ENCODE measurements around the gene TRAF1. TPM values are rescaled to one million over a fixed set of nuclear protein-coding genes. Genes with fewer than 3 reads are reported as not detected.

TRAF1 gene
- total and polyA plus RNA-seq, 2 of the 13 experiments (the other 11 are each of a cell fraction or from before 2014, with no cell fraction given): 0.44 to 1.0 TPM

DNA sequence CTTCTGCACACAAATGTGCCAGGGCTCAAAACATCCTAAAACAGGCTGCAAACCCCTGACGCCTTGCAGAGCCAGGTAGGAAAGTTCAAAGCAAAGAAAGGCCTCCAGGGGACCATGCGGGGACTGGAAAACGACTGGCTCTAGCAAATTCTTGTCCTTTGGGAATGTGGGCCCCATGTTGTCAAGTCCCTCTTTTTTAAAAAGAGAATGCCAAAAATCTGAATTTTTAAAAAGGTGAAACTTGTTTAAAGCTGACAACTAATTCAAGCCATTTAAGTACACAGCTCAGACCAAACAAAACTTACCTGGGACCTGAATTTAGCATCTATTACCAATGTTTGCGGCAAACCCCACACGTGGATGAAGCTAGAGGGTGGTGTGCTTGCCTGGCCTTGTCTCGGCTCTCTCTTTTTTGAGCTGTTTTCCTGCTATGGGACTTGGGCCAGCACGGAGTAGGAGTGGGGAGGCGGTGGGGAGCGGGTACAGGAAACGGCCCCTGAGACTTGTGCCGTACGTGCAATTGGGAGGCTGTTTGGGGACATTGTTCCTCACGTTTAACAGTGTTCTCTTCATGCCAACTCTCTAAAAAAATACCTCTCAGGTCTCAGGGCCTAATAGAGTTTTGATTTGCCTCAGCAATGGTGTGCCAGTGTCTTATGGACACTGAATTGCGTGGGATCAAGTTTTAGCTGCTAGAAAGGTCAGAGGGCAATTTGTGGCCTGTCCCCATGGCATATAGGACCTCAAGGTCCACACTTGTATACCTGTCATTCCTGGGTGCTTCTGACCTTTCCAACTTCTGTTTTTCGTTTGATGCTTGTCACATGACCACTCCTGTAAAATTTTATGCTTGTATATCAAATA lies 34.5 kb downstream of the TRAF1 start:
- POLR2A ChIA-PET: interaction anchor here (0.6 to 1.2 kb wide), 2 partner anchors 37 to 1288 kb away, joined by 3 to 5 read pairs; no protein-coding TSS in a partner anchor
- ATAC-seq (peak; percentile 12; the same call in 1 of the 3 replicates), FAIRE-seq (no peak), DNase-seq (ENCODE audit: low spot score) (no peak)
- Histone ChIP-seq H3K4me1 (ENCODE audit: insufficient read depth, low read length) (peaks cover 46% of the 10 kb centered on the region), H3K27ac (ENCODE audit: extremely low read length, insufficient read depth, low read length) (no peak overlapping the region), H3K9me3 (ENCODE audit: low read length) (no peaks in the 10 kb centered on the region), H3K36me3 (replicated peaks in 1 of 2; ENCODE audit: control insufficient read depth in 1 of 2, insufficient read depth in 2 of 2, low read length in 2 of 2) (no peaks in the 10 kb centered on the region), H3K79me2 (ENCODE audit: insufficient read depth, low read length) (no peaks in the 10 kb centered on the region), H2AFZ (ENCODE audit: low read length) (no peak overlapping the region), H3K27me3 (ENCODE audit: control insufficient read depth in 1 of 2, insufficient read depth in 2 of 2, low read length in 2 of 2) (peaks cover 3 to 14% of the 10 kb centered on the region in 2 experiments; a peak in 2 of 5 replicates), H3K9ac (ENCODE audit: insufficient read depth, low read depth, low read length) (no peak overlapping the region), H3K4me2 (ENCODE audit: low read depth, low read length) (peak overlapping the region; percentile 18; the same call in 1 of the 2 replicates), H4K20me1 (ENCODE audit: insufficient read depth, low read length) (no peaks in the 10 kb centered on the region), H3K4me3 (replicated peaks in 1 of 3; ENCODE audit: insufficient read depth in 1 of 3, low read depth in 2 of 3, low read length in 3 of 3) (no peak overlapping the region)
- in situ Hi-C loops (cut with HindIII; ENCODE audit: extremely low pct_ligation_motif_present, low pct_unique_long_range_greater_than_20kb) (no loop called here), intact Hi-C loops (cut with micrococcal nuclease; ENCODE audit: unreplicated experiment) (loop anchor here (5.0 kb wide), 1 partner anchor 35 kb away; the partner anchor contains the start of gene TRAF1)
- TF ChIP-seq ZNF570 (CRISPR knock-in tag; IDR thresholded peaks at IDR 0.05; ENCODE audit: borderline replicate concordance) (no peak), ZNF678 (CRISPR knock-in tag; IDR thresholded peaks at IDR 0.05) (no peak), NR2F6 (IDR thresholded peaks at IDR 0.05) (0 out of 2 replicates have a peak, but pooled peaks have one; percentile 13), NR2F6 (CRISPR knock-in tag; IDR thresholded peaks at IDR 0.05) (no peak), FOSL2 (CRISPR knock-in tag; IDR thresholded peaks at IDR 0.05) (no peak)
- CTCF ChIA-PET (ENCODE audit: low intra/inter-chr PET ratio, low total read pairs): no interaction called here
- 31% methylated on average over 15 of the region's 15 CpGs for WGBS (ENCODE audit: low lambda C conversion rate)
- no TSS peak for BruUV-seq (replicated peaks)

DNA sequence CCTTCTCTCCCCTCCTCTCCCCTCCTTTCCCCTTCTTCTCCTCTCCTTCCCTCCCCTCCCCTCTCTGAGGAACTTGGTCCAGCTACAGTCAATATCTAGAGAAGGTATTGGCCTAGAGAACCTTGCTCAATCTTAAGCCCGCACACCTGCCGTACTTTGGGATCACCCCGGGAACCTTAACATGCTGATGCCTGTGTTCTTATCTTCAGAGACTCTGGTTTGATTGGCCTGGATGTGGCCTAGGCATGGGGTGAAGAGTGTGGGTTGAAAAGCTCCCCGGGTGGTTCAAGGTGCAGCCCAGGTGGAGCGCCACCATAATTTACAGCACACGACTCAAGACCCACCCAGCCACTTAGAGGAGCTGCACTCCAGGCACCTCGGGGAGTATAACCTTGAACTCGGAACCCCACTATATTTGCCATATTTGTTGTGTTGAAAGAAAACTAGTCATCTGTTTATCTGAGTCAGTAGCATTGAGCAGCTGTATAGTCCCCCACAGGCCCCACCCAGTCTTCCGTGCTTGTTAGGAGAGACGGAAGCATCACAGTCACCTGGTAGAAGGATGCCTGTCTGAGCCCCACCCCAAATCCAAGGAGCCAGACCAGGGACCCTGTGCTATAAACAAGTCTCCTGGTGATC lies 35.2 kb downstream of the TRAF1 start:
- ChIA-PET POLR2A (interaction anchor here (0.6 to 1.2 kb wide), 2 partner anchors 38 to 1289 kb away, joined by 3 to 5 read pairs; no protein-coding TSS in a partner anchor), CTCF (ENCODE audit: low intra/inter-chr PET ratio, low total read pairs) (no interaction called here)
- Histone ChIP-seq H3K4me1 (ENCODE audit: insufficient read depth, low read length) (peaks cover 42% of the 10 kb centered on the region), H3K9ac (ENCODE audit: insufficient read depth, low read depth, low read length) (no peak overlapping the region), H3K9me3 (ENCODE audit: low read length) (no peaks in the 10 kb centered on the region), H3K27ac (ENCODE audit: extremely low read length, insufficient read depth, low read length) (no peak overlapping the region), H2AFZ (ENCODE audit: low read length) (no peak overlapping the region), H3K36me3 (replicated peaks in 1 of 2; ENCODE audit: control insufficient read depth in 1 of 2, insufficient read depth in 2 of 2, low read length in 2 of 2) (no peaks in the 10 kb centered on the region), H3K79me2 (ENCODE audit: insufficient read depth, low read length) (no peaks in the 10 kb centered on the region), H3K4me3 (replicated peaks in 1 of 3; ENCODE audit: insufficient read depth in 1 of 3, low read depth in 2 of 3, low read length in 3 of 3) (no peak overlapping the region), H3K27me3 (ENCODE audit: control insufficient read depth in 1 of 2, insufficient read depth in 2 of 2, low read length in 2 of 2) (peaks cover 3 to 14% of the 10 kb centered on the region in 2 experiments; a peak in 2 of 5 replicates), H4K20me1 (ENCODE audit: insufficient read depth, low read length) (no peaks in the 10 kb centered on the region), H3K4me2 (ENCODE audit: low read depth, low read length) (no peak overlapping the region; the same call in 1 of the 2 replicates)
- in situ Hi-C loops (cut with HindIII; ENCODE audit: extremely low pct_ligation_motif_present, low pct_unique_long_range_greater_than_20kb) (no loop called here), intact Hi-C loops (cut with micrococcal nuclease; ENCODE audit: unreplicated experiment) (loop anchor here (5.0 kb wide), 1 partner anchor 36 kb away; the partner anchor contains the start of gene TRAF1)
- peak; percentile 48 for ATAC-seq
- WGBS (ENCODE audit: low lambda C conversion rate): 10% methylated on average over 10 of the region's 10 CpGs
- no TSS peak for BruUV-seq (replicated peaks)
- no peak for DNase-seq (ENCODE audit: low spot score)
- no peak for FAIRE-seq
- TF ChIP-seq ZNF557 (CRISPR knock-in tag; IDR thresholded peaks at IDR 0.05): no peak
- TF ChIP-seq U2AF1 (optimal IDR thresholded peaks at IDR 0.05; ENCODE audit: low read depth, low read length): no peak
- no peak for TF ChIP-seq HNRNPUL1 (IDR thresholded peaks at IDR 0.05; ENCODE audit: low read depth, low read length)
- no peak for TF ChIP-seq YEATS2 (CRISPR knock-in tag; IDR thresholded peaks at IDR 0.05; ENCODE audit: borderline replicate concordance)
- no peak for TF ChIP-seq SAFB2 (CRISPR knock-in tag; IDR thresholded peaks at IDR 0.05; ENCODE audit: borderline replicate concordance, low read depth)
- TF ChIP-seq TBX2 (CRISPR knock-in tag; IDR thresholded peaks at IDR 0.05; ENCODE audit: borderline replicate concordance): no peak
- no peak for TF ChIP-seq MXI1 (IDR thresholded peaks at IDR 0.05; ENCODE audit: borderline replicate concordance, low read depth, low read length)
- TF ChIP-seq ZNF431 (CRISPR knock-in tag; IDR thresholded peaks at IDR 0.05; ENCODE audit: borderline replicate concordance, low read depth): no peak

All from HepG2 (cell line).